H9 (cell line): ENCODE results near the gene EPSTI1. TPM values are rescaled to one million over a fixed set of nuclear protein-coding genes. Genes with fewer than 3 reads are reported as not detected.

Experiments
- DNase-seq: peaks from one replicate; pipeline ENCODE4 v3.0.0-alpha.2; 2017
- H2AFZ ChIP-seq: one replicate; pipeline ENCODE4 v1.6.1; 2013; ENCODE audit warnings: mild to moderate bottlenecking, low read length, control low read depth, moderate library complexity
- H2AK5ac ChIP-seq: 2 replicates; pipeline ENCODE4 v1.6.1; 2013; ENCODE audit warnings: low read length, control low read depth, mixed read lengths; ENCODE audit not compliant: insufficient read length
- H2BK120ac ChIP-seq: one replicate; pipeline ENCODE4 v1.6.1; 2013; ENCODE audit warnings: low read depth, mild to moderate bottlenecking, low read length, control low read depth, inconsistent platforms; ENCODE audit not compliant: poor library complexity, severe bottlenecking
- H2BK12ac ChIP-seq: 2 replicates; pipeline ENCODE4 v1.6.1; 2013; ENCODE audit warnings: low read length, control low read depth, mixed read lengths, low read depth; ENCODE audit not compliant: insufficient read length
- H2BK15ac ChIP-seq: 2 replicates; pipeline ENCODE4 v1.6.1; 2013; ENCODE audit warnings: low read depth, low read length, control low read depth
- H2BK20ac ChIP-seq: one replicate; pipeline ENCODE4 v1.6.1; 2013; ENCODE audit warnings: low read depth, mild to moderate bottlenecking, low read length, control low read depth, inconsistent platforms; ENCODE audit not compliant: poor library complexity, severe bottlenecking
- H2BK5ac ChIP-seq: 2 replicates; pipeline ENCODE4 v1.6.1; 2013; ENCODE audit warnings: low read length, control low read depth, mixed read lengths; ENCODE audit not compliant: insufficient read length
- H3K14ac ChIP-seq: 2 replicates; pipeline ENCODE4 v1.6.1; 2013; ENCODE audit warnings: low read length, control low read depth; ENCODE audit not compliant: insufficient read depth
- H3K18ac ChIP-seq: 2 replicates; pipeline ENCODE4 v1.6.1; 2013; ENCODE audit warnings: low read depth, mild to moderate bottlenecking, mixed read lengths, low read length, control low read depth; ENCODE audit not compliant: insufficient read length
- H3K23ac ChIP-seq: 2 replicates; pipeline ENCODE4 v1.6.1; 2013; ENCODE audit warnings: low read length, control low read depth, mixed read lengths, low read depth; ENCODE audit not compliant: insufficient read length
- H3K23me2 ChIP-seq: 2 replicates; pipeline ENCODE4 v1.6.1; 2013; ENCODE audit warnings: low read depth, mild to moderate bottlenecking, mixed read lengths, low read length, control low read depth; ENCODE audit not compliant: insufficient read length, poor library complexity, severe bottlenecking
- H3K27ac ChIP-seq: 2 replicates; pipeline ENCODE4 v1.5.1; 2013; ENCODE audit warnings: low read length, control low read depth, mixed read lengths, low read depth; ENCODE audit not compliant: insufficient read length
- H3K27me3 ChIP-seq: 2 replicates; pipeline ENCODE4 v1.6.1; 2013; ENCODE audit warnings: low read length, control low read depth, inconsistent platforms; ENCODE audit not compliant: insufficient read depth
- H3K4ac ChIP-seq: 2 replicates; pipeline ENCODE4 v1.6.1; 2013; ENCODE audit warnings: low read depth, mild to moderate bottlenecking, control low read depth, inconsistent platforms, low read length, moderate library complexity
- H3K4me1 ChIP-seq: 2 replicates; pipeline ENCODE4 v1.6.1; 2013; ENCODE audit warnings: low read length, control low read depth, inconsistent platforms; ENCODE audit not compliant: insufficient read depth
- H3K4me2 ChIP-seq: 2 replicates; pipeline ENCODE4 v1.6.1; 2013; ENCODE audit warnings: low read length, control low read depth, mixed read lengths; ENCODE audit not compliant: insufficient read length, insufficient read depth
- H3K56ac ChIP-seq: 2 replicates; pipeline ENCODE4 v1.6.1; 2013; ENCODE audit warnings: low read depth, mild to moderate bottlenecking, mixed read lengths, low read length, control low read depth; ENCODE audit not compliant: insufficient read length
- H3K79me1 ChIP-seq: 2 replicates; pipeline ENCODE4 v1.6.1; 2013; ENCODE audit warnings: low read depth, mild to moderate bottlenecking, moderate library complexity, low read length, control low read depth, inconsistent platforms; ENCODE audit not compliant: insufficient read depth, poor library complexity, severe bottlenecking
- H3K79me2 ChIP-seq: 2 replicates; pipeline ENCODE4 v1.6.1; 2013; ENCODE audit warnings: low read length, control low read depth, inconsistent platforms; ENCODE audit not compliant: insufficient read depth
- H3K9ac ChIP-seq: 2 replicates; pipeline ENCODE4 v1.6.1; 2013; ENCODE audit warnings: low read length, control low read depth, mixed read lengths; ENCODE audit not compliant: insufficient read length; ENCODE audit errors: extremely low read depth
- H3K9me3 ChIP-seq: one replicate; pipeline ENCODE4 v1.6.1; 2013; ENCODE audit warnings: low read depth, low read length, inconsistent platforms; ENCODE audit not compliant: control insufficient read depth
- H3T11ph ChIP-seq: one replicate; pipeline ENCODE4 v1.6.1; 2013; ENCODE audit warnings: mild to moderate bottlenecking, low read length, control low read depth, inconsistent platforms
- H4K20me1 ChIP-seq: one replicate; pipeline ENCODE4 v1.6.1; 2013; ENCODE audit not compliant: control insufficient read depth, insufficient read length, insufficient read depth
- H4K5ac ChIP-seq: 2 replicates; pipeline ENCODE4 v1.6.1; 2013; ENCODE audit warnings: low read depth, mild to moderate bottlenecking, mixed read lengths, low read length, control low read depth; ENCODE audit not compliant: insufficient read length
- H4K8ac ChIP-seq: replicated peaks from 2 replicates; pipeline ENCODE4 v1.6.1; 2013; ENCODE audit warnings: low read length, control low read depth, mixed read lengths, low read depth; ENCODE audit not compliant: insufficient read length
- H4K91ac ChIP-seq: 2 replicates; pipeline ENCODE4 v1.6.1; 2013; ENCODE audit warnings: low read depth, mild to moderate bottlenecking, moderate library complexity, mixed read lengths, low read length, control low read depth; ENCODE audit not compliant: insufficient read length
- H3K27ac Mint-ChIP-seq, 3 experiments: 2 replicates in 2 of 3; 3 replicates in 1 of 3; pipeline ENCODE4 v1.8.0; 2020 to 2021; ENCODE audit warnings: mixed read lengths in 3 of 3, mild to moderate bottlenecking in 1 of 3, moderate library complexity in 1 of 3
- H3K27me3 Mint-ChIP-seq: 2 replicates; pipeline ENCODE4 v1.8.0; 2021; ENCODE audit warnings: low read depth, mild to moderate bottlenecking, moderate library complexity, mixed read lengths
- H3K36me3 Mint-ChIP-seq, 3 experiments: 2 replicates in 2 of 3; 3 replicates in 1 of 3; pipeline ENCODE4 v1.8.0; 2020 to 2021; ENCODE audit warnings: low read depth in 3 of 3, mixed read lengths in 3 of 3; ENCODE audit not compliant: insufficient read depth in 1 of 3
- H3K4me1 Mint-ChIP-seq, 2 experiments: 2 replicates each; pipeline ENCODE4 v1.8.0; 2020; ENCODE audit warnings: mixed read lengths in 2 of 2
- H3K4me3 Mint-ChIP-seq, 2 experiments: 2 replicates in 1 of 2; 3 replicates in 1 of 2; pipeline ENCODE4 v1.8.0; 2020 to 2021; ENCODE audit warnings: mild to moderate bottlenecking in 2 of 2, mixed read lengths in 2 of 2, moderate library complexity in 1 of 2
- H3K9me3 Mint-ChIP-seq, 2 experiments: 2 replicates in 1 of 2; 3 replicates in 1 of 2; pipeline ENCODE4 v1.8.0; 2020; ENCODE audit warnings: mild to moderate bottlenecking in 2 of 2, mixed read lengths in 2 of 2, moderate library complexity in 1 of 2
- WGBS: extraction: QIAGEN DNeasy Blood & Tissue Kit; methylation state at CpG from one replicate; pipeline ENCODE4 v1.1.7; 2013; ENCODE audit warnings: missing lambda C conversion rate, low lambda C conversion rate, mixed read lengths; ENCODE audit not compliant: insufficient read length; ENCODE audit errors: extremely low coverage; 5-methylcytosine and 5-hydroxymethylcytosine counted together
- total RNA-seq: library from RNA; stranded (reverse); gene quantifications from 2 replicates; pipeline ENCODE4 v1.2.1, GENCODE V29; 2021
- TF ChIP-seq, protein P1 (sequence below): fragments of 200-600 bp; sonication (generic); conservative IDR thresholded peaks from 3 replicates; pipeline ENCODE4 v1.8.0; 2021; ENCODE audit warnings: antibody characterized with exemption, mild to moderate bottlenecking

EPSTI1 gene
- total RNA-seq, 1 experiment from 2014 or later = 0.70 TPM

DNA sequence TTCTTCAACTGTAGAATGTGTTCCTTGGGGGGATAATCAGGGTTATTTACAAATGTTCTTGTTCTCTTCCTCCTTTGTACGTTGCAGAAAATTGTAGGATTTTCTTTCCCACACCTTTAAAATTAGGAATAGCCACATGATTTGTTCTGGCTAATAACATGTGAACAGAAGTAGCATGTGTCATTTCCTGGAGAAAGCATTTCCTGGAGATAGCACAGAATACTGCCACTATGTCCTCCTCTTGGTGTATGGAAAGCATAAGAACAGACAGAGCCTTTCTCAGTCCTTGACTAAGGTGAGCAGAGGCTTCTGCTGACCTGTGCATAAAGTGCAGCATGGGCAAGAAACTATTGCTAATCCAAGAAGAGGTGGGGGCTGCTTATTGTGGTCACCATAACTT lies 108.9 kb downstream of the EPSTI1 start:
- H3K56ac ChIP-seq = no peak overlapping the region
- no peaks in the 10 kb centered on the region for H3K27me3 ChIP-seq
- H3K14ac ChIP-seq = no peak overlapping the region
- no peak overlapping the region for H4K8ac ChIP-seq
- H3K9ac ChIP-seq = no peak overlapping the region
- H2AK5ac ChIP-seq = no peak overlapping the region
- no peak overlapping the region for H3K4me2 ChIP-seq
- no peak overlapping the region for H3T11ph ChIP-seq
- peaks cover 12% of the 10 kb centered on the region for H3K4me1 ChIP-seq
- no CpG with 5 or more reads among the region's 1 CpG for WGBS
- H3K9me3 Mint-ChIP-seq = peaks cover 0 to 2% of the 10 kb centered on the region in 2 experiments; a peak in 3 of 5 replicates
- no peak overlapping the region for H2BK20ac ChIP-seq
- no peak overlapping the region for H2BK15ac ChIP-seq
- H3K4me3 Mint-ChIP-seq = no peak overlapping the region
- no peak overlapping the region for H3K23ac ChIP-seq
- H4K5ac ChIP-seq = no peak overlapping the region
- peaks cover 20 to 26% of the 10 kb centered on the region in 2 experiments for H3K4me1 Mint-ChIP-seq
- H4K91ac ChIP-seq = no peak overlapping the region
- no peak overlapping the region for H2BK12ac ChIP-seq
- no peak overlapping the region for H2AFZ ChIP-seq
- no peak overlapping the region for H2BK120ac ChIP-seq
- H3K79me1 ChIP-seq = no peaks in the 10 kb centered on the region
- no peak overlapping the region for H3K4ac ChIP-seq
- H3K9me3 ChIP-seq = no peaks in the 10 kb centered on the region
- H3K36me3 Mint-ChIP-seq = peaks cover 0 to 10% (median 6%) of the 10 kb centered on the region in 3 experiments; a peak in 3 of 7 replicates
- no peaks in the 10 kb centered on the region for H3K23me2 ChIP-seq
- DNase-seq = no peak
- no peak overlapping the region for H2BK5ac ChIP-seq
- no peaks in the 10 kb centered on the region for H3K79me2 ChIP-seq
- TF ChIP-seq, protein P1, sequence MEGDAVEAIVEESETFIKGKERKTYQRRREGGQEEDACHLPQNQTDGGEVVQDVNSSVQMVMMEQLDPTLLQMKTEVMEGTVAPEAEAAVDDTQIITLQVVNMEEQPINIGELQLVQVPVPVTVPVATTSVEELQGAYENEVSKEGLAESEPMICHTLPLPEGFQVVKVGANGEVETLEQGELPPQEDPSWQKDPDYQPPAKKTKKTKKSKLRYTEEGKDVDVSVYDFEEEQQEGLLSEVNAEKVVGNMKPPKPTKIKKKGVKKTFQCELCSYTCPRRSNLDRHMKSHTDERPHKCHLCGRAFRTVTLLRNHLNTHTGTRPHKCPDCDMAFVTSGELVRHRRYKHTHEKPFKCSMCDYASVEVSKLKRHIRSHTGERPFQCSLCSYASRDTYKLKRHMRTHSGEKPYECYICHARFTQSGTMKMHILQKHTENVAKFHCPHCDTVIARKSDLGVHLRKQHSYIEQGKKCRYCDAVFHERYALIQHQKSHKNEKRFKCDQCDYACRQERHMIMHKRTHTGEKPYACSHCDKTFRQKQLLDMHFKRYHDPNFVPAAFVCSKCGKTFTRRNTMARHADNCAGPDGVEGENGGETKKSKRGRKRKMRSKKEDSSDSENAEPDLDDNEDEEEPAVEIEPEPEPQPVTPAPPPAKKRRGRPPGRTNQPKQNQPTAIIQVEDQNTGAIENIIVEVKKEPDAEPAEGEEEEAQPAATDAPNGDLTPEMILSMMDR = no peak
- H4K20me1 ChIP-seq = no peaks in the 10 kb centered on the region
- no peak overlapping the region for H3K18ac ChIP-seq
- H3K27ac Mint-ChIP-seq = no peak overlapping the region
- peaks cover 3% of the 10 kb centered on the region for H3K27me3 Mint-ChIP-seq
- no peak overlapping the region for H3K27ac ChIP-seq
